ENCODE data around the gene ARFGEF3. TPM values are rescaled to one million over a fixed set of nuclear protein-coding genes. Genes with fewer than 3 reads are reported as not detected.

The ARFGEF3 gene
- total RNA-seq, 2 donors from 2014 or later: 13.5 to 21.8 TPM

DNA sequence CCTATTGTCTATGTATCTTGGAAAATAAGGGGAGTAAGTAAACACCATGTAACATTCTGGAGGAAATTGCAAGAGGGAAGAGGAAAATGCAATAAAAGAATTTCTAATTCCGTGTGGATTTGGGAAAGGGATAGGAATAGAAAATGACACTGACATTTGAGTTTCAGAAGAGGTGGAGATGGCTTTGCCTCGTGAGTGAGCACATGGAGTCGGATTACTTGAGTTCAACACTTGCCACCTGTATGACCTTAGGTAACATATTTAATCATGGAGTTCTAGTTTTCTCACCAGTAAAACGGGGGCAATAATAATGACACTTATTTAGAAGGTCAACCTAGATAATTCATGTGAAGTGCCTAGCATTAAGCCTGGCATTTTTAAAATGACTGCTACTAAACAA, 67.3 kb downstream of the ARFGEF3 start:
- 39 to 41% methylated on average over 4 of the region's 4 CpGs for WGBS, 2 donors
- peak overlapping the region in 3 of 4 donors; percentile 48 to 83 (median 70) for H3K27ac ChIP-seq
- H3K4me3 ChIP-seq: no peak overlapping the region
- DNase-seq (no peak), ATAC-seq (no peak)
- no peaks in the 10 kb centered on the region for H3K9me3 ChIP-seq
- TF ChIP-seq POLR2A (IDR thresholded peaks at IDR 0.05) (no peak), CTCF (IDR thresholded peaks at IDR 0.05) (no peak)
- no peaks in the 10 kb centered on the region for H3K27me3 ChIP-seq
- intact Hi-C loops (cut with DNase I): no loop called here
- H3K36me3 ChIP-seq (replicated peaks in 1 of 2; ENCODE audit: insufficient read depth in 1 of 2, low read depth in 2 of 2): no peaks in the 10 kb centered on the region
- H3K4me1 ChIP-seq: peaks cover 59% of the 10 kb centered on the region

- ATAC-seq (no peak), DNase-seq (no peak)
- peaks cover 65% of the 10 kb centered on the region for H3K4me1 ChIP-seq
- no peaks in the 10 kb centered on the region for H3K36me3 ChIP-seq (replicated peaks in 1 of 2; ENCODE audit: insufficient read depth in 1 of 2, low read depth in 2 of 2)
- 87 to 89% methylated on average over 11 of the region's 11 CpGs for WGBS, 2 donors
- no peak for TF ChIP-seq CTCF (IDR thresholded peaks at IDR 0.05)
- TF ChIP-seq POLR2A (IDR thresholded peaks at IDR 0.05): no peak
- no peaks in the 10 kb centered on the region for H3K27me3 ChIP-seq
- intact Hi-C loops (cut with DNase I): no loop called here
- H3K4me3 ChIP-seq: no peak overlapping the region
- H3K9me3 ChIP-seq: no peaks in the 10 kb centered on the region
- H3K27ac ChIP-seq: peak overlapping the region in 2 of 4 donors; percentile 79 to 83
These were observed 68.0 kb downstream of the ARFGEF3 start for GRCh38 chr6:138229663-138230179.

- DNase-seq (no peak), ATAC-seq (no peak)
- Histone ChIP-seq H3K4me3 (no peak overlapping the region), H3K36me3 (replicated peaks in 1 of 2; ENCODE audit: insufficient read depth in 1 of 2, low read depth in 2 of 2) (no peaks in the 10 kb centered on the region), H3K4me1 (peaks cover 68% of the 10 kb centered on the region), H3K27me3 (no peaks in the 10 kb centered on the region), H3K9me3 (no peaks in the 10 kb centered on the region), H3K27ac (peak overlapping the region; percentile 79 to 87 (median 82))
- TF ChIP-seq POLR2A (IDR thresholded peaks at IDR 0.05): no peak
- TF ChIP-seq CTCF (IDR thresholded peaks at IDR 0.05): no peak
- intact Hi-C loops (cut with DNase I): no loop called here
These were observed 68.5 kb downstream of the ARFGEF3 start for GRCh38 chr6:138230221-138230620.

- WGBS, 2 donors: 25 to 35% methylated on average over 3 of the region's 3 CpGs
- intact Hi-C loops (cut with DNase I): no loop called here
- DNase-seq (no peak), ATAC-seq (no peak)
- Histone ChIP-seq H3K4me1 (peaks cover 74% of the 10 kb centered on the region), H3K27ac (peak overlapping the region; percentile 79 to 87 (median 82)), H3K27me3 (no peaks in the 10 kb centered on the region), H3K9me3 (no peaks in the 10 kb centered on the region), H3K4me3 (no peak overlapping the region), H3K36me3 (replicated peaks in 1 of 2; ENCODE audit: insufficient read depth in 1 of 2, low read depth in 2 of 2) (no peaks in the 10 kb centered on the region)
- TF ChIP-seq CTCF (IDR thresholded peaks at IDR 0.05) (no peak), POLR2A (IDR thresholded peaks at IDR 0.05) (no peak)
These were observed 69.1 kb downstream of the ARFGEF3 start for GRCh38 chr6:138230759-138231380.

DNA sequence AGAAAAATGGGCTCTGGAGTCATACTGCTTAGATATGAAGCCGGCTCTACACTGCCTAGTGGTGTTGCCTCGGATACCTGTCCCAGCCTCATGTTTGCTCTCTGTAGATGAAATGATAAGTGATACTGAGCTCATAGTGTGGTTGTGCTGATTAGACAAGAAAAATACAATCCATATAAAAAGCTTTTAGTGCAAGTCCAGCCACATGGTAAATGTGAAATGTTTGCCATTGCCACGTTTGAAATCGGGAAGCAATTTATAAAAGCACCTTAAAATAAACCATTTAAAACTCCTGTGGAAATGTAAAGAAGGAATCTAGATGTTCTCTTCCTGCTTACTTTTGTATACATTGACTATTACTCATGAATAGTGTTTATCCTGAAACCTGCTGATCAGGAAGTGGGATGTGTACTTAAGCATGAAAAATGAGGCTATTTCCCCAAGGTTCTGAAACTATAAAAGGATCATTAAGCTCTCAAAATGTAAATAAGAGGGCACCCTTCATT, 69.7 kb downstream of the ARFGEF3 start:
- Histone ChIP-seq H3K4me1 (peaks cover 73% of the 10 kb centered on the region), H3K27me3 (no peaks in the 10 kb centered on the region), H3K27ac (peak overlapping the region; percentile 79 to 87 (median 82)), H3K4me3 (no peak overlapping the region), H3K9me3 (no peaks in the 10 kb centered on the region), H3K36me3 (replicated peaks in 1 of 2; ENCODE audit: insufficient read depth in 1 of 2, low read depth in 2 of 2) (no peaks in the 10 kb centered on the region)
- DNase-seq (peak; percentile 49 to 74 (median 70)), ATAC-seq (peak; percentile 89)
- TF ChIP-seq POLR2A (IDR thresholded peaks at IDR 0.05) (peak in 2 of 3 donors; percentile 16 to 27), CTCF (IDR thresholded peaks at IDR 0.05) (peak in 1 of 7 experiments; percentile 3)
- WGBS, 2 donors: 2 to 11% methylated on average over 4 of the region's 4 CpGs
- intact Hi-C loops (cut with DNase I): no loop called here
